Stimulated activated memory B cell treated with anti-CD40 and anti-IgM and Interleukin-4, amounts not matched to agents 10 μg/mL and 1 μg/mL and 100 μg/mL, for 72 hours (primary cell): Measurements from ENCODE around the gene GPATCH1.
"Not testable (repeated sequence)": the region's sequence is repeated elsewhere in the genome, so short reads cannot be mapped to it uniquely, and the experiment has no call there.

Experiments used
- ATAC-seq: fragments of 150-1000 bp; cut with Tn5 transposase; 2 replicates; pipeline ENCODE4 v1.10.0; 2021
- H3K27ac Mint-ChIP-seq: one replicate; pipeline ENCODE4 v1.8.0; 2022; ENCODE audit warnings: mild to moderate bottlenecking, mixed read lengths
- H3K27me3 Mint-ChIP-seq: one replicate; pipeline ENCODE4 v1.8.0; 2022; ENCODE audit warnings: mixed read lengths
- H3K36me3 Mint-ChIP-seq: one replicate; pipeline ENCODE4 v1.8.0; 2022; ENCODE audit warnings: mixed read lengths
- H3K4me1 Mint-ChIP-seq: one replicate; pipeline ENCODE4 v1.8.0; 2022; ENCODE audit warnings: mixed read lengths
- H3K4me3 Mint-ChIP-seq: one replicate; pipeline ENCODE4 v1.8.0; 2022; ENCODE audit warnings: mild to moderate bottlenecking, moderate library complexity, mixed read lengths
- H3K9me3 Mint-ChIP-seq: one replicate; pipeline ENCODE4 v1.8.0; 2022; ENCODE audit warnings: mixed read lengths

Gene GPATCH1, protein sequence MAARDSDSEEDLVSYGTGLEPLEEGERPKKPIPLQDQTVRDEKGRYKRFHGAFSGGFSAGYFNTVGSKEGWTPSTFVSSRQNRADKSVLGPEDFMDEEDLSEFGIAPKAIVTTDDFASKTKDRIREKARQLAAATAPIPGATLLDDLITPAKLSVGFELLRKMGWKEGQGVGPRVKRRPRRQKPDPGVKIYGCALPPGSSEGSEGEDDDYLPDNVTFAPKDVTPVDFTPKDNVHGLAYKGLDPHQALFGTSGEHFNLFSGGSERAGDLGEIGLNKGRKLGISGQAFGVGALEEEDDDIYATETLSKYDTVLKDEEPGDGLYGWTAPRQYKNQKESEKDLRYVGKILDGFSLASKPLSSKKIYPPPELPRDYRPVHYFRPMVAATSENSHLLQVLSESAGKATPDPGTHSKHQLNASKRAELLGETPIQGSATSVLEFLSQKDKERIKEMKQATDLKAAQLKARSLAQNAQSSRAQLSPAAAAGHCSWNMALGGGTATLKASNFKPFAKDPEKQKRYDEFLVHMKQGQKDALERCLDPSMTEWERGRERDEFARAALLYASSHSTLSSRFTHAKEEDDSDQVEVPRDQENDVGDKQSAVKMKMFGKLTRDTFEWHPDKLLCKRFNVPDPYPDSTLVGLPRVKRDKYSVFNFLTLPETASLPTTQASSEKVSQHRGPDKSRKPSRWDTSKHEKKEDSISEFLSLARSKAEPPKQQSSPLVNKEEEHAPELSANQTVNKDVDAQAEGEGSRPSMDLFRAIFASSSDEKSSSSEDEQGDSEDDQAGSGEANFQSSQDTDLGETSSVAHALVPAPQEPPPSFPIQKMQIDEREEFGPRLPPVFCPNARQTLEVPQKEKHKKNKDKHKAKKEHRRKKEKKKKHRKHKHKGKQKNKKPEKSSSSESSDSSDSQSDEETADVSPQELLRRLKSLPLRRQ

DNA sequence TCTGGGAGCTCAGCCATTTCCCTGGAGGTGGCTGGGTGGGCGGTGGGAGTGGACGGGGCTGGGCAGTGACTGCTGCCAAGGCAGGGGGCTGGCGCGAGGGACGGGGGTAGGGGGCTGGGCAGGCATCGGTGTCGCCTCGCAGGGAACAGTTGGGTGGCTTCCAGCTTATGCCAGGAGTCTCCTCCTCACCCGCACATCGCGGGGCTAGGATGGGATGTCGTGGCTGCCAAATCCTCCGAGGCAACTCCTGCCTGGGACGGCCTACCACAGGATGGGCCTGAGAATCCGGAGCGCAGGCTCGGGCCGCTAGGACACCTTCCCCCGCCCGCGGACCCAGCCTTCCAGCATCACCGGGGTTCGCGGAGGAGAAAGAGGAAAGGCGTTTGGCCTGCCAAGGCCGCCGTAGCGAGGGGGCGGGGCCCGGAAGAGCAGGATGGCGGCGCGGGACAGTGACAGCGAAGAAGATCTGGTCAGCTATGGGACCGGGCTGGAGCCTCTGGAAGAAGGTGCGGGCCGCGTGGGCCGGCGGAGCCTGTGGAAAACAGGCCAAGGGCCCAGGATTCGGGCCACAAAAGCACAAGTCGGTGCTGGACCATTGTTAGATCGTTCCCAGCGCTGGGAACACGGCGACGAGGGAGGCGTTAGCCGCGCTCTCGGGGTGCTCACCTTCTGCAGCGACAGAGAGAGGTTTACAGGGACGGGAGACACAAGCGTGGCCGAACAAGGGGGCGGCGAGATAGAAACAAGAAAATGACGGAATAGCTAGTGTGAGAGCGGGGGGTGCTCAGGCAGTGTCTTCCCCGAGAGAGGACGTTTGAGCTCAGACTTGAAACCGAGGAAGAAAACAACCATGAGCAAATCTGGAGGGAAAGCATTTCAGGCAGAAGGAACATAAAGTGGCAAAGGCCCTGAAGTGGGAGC lies at the start of gene GPATCH1:
Gene GPATCH1, plus strand, starts transcription at position 421 of the 921 bp plus-strand sequence. Its CDS starts 13 bp downstream, at position 434.
- Mint-ChIP-seq H3K9me3 (no peaks in the 10 kb centered on the region), H3K27me3 (no peaks in the 10 kb centered on the region), H3K4me1 (peaks cover 26% of the 10 kb centered on the region), H3K36me3 (no peaks in the 10 kb centered on the region), H3K27ac (peak within 1 kb of the TSS; percentile 88), H3K4me3 (peak within 1 kb of the TSS; percentile 93)
- ATAC-seq = peak; percentile 94

DNA sequence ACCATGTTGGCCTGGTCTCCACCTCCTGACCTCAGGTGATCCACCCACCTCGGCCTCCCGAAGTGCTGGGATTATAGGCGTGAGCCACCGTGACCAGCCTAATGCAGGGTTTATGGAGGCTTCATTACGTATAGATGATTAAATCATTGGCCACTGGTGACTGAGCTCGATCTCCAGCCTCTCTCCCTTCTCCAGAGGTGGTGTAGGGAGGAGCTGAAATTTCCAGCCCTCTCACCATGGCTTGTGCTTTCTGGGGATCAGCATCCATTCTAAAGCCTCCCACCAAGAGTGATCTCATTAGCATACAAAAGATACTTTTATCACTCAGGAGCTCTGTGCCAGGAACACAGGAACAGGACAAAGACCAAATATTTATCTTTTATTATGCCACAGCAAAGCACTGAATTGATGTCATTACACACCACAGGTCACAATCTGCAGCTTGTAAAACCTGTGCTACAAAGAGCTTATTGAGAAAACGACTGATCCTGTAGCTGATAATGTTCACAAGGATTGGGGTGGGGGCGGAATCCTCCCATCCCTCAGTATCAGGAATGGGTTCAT lies 48.7 kb upstream of the GPATCH1 start:
- H3K36me3 Mint-ChIP-seq = peaks cover 6% of the 10 kb centered on the region
- H3K27ac Mint-ChIP-seq = no peak overlapping the region
- no peaks in the 10 kb centered on the region for H3K27me3 Mint-ChIP-seq
- no peak for ATAC-seq
- peaks cover 5% of the 10 kb centered on the region for H3K9me3 Mint-ChIP-seq
- no peak overlapping the region for H3K4me3 Mint-ChIP-seq
- H3K4me1 Mint-ChIP-seq = peaks cover 2% of the 10 kb centered on the region

DNA sequence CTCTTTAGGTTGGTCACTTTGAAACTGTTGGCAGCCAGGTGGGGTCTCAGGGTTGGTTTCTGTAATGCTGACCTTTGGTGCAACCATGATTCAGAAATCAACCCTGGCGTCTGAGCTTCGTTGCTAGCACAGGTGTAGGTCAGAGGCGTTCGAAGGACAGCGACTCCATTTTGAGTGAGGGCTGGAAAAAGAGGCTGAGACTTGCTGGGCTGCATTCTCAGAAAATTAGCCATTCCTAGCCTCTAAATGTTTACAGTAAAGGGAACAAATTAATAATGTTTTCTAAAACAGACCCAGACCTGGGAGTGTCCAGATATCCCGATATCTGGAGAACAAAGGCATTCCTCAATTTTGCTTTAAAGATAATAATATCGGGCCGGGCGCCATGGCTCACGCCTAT lies 45.5 kb upstream of the GPATCH1 start:
- ATAC-seq = no peak
- peaks cover 10% of the 10 kb centered on the region for H3K36me3 Mint-ChIP-seq
- H3K27ac Mint-ChIP-seq = no peak overlapping the region
- no peaks in the 10 kb centered on the region for H3K27me3 Mint-ChIP-seq
- peaks cover 7% of the 10 kb centered on the region for H3K4me1 Mint-ChIP-seq
- no peak overlapping the region for H3K4me3 Mint-ChIP-seq
- H3K9me3 Mint-ChIP-seq = no peaks in the 10 kb centered on the region

DNA sequence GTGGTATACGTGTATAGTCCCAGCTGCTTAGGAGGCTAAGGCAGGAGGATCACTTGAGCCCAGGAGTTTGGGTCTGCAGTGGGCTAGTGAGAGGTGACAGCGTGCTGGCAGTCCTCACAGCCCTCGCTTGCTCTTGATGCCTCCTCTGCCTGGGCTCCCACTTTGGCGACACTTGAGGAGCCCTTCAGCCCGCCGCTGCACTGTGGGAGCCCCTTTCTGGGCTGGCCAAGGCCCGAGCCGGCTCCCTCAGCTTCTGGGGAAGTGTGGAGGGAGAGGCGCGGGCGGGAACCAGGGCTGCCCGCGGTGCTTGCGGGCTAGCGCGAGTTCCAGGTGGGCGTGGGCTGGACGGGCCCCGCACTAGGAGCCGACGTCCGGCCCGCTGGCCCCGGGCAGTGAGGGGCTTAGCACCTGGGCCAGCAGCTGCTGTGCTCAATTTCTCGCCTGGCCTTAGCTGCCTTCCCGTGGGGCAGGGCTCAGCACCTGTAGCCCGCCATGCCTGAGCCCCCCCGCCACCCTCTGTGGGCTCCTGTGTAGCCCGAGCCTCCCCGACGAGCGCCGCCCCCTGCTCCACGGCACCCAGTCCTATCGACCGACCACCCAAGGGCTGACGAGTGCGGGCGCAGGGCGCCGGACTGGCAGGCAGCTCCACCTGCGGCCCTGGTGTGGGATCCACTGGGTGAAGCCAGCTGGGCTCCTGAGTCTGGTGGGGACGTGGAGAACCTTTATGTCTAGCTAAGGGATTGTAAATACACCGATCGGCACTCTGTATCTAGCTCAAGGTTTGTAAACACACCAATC lies 44.4 kb upstream of the GPATCH1 start:
- H3K4me1 Mint-ChIP-seq, H3K27ac Mint-ChIP-seq, H3K9me3 Mint-ChIP-seq, H3K27me3 Mint-ChIP-seq, ATAC-seq, H3K4me3 Mint-ChIP-seq, H3K36me3 Mint-ChIP-seq: not testable (repeated sequence)

DNA sequence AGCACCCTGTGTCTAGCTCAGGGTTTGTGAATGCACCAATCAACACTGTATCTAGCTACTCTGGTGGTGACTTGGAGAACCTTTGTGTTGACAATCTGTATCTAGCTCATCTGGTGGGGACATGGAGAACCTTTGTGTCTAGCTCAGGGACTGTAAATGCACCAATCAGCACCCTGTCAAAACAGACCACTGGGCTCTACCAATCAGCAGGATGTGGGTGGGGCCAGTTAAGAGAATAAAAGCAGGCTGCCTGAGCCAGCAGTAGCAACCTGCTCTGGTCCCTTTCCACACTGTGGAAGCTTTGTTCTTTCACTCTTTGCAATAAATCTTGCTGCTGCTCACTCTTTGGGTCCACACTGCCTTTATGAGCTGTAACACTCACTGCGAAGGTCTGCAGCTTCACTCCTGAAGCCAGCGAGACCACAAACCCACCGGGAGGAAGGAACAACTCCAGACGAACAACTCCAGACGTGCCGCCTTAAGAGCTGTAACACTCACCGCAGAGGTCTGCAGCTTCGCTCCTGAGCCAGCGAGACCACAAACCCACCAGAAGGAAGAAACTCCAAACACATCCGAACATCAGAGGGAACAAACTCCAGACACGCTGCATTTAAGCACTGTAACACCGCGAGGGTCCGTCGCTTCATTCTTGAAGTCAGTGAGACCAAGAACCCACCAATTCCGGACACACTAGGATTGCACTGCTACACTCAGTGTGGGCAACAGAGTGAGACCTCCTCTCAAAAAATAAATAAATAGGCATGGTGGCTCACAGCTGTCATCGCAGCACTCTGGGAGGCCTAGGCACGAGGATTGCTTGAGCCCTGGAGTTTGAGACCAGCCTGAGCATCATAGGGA lies 43.6 kb upstream of the GPATCH1 start:
- H3K36me3 Mint-ChIP-seq, H3K27me3 Mint-ChIP-seq, H3K9me3 Mint-ChIP-seq, ATAC-seq, H3K4me1 Mint-ChIP-seq: not testable (repeated sequence)
- Mint-ChIP-seq H3K27ac (peak overlapping the region; percentile 32), H3K4me3 (peak overlapping the region; percentile 52)

DNA sequence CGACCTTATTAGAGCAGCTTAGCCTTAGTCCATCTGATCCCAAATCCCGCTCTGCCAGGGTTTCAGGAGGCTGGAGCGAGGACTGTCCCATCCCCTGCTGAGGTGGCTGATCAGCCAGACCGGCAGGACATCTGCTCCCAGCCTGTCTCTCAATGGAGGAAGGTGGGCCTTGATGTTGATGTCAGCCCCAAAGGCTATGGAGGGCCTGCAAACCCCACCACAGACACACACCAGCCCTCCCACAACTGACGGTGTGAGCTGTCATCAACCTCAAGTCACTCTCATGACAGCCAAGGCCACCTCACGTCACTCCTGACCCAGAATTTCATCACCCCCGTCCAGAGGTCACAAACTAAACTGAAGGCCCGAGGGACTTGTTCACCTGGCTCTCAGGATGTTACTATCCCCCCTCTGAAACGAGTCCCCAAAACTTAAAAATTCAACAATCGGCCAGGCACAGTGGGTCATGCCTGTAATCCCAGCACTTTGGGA lies 41.8 kb upstream of the GPATCH1 start:
- Mint-ChIP-seq H3K36me3 (peaks cover 6% of the 10 kb centered on the region), H3K4me3 (no peak overlapping the region), H3K4me1 (peaks cover 7% of the 10 kb centered on the region), H3K27me3 (no peaks in the 10 kb centered on the region), H3K27ac (no peak overlapping the region), H3K9me3 (no peaks in the 10 kb centered on the region)
- ATAC-seq = no peak

DNA sequence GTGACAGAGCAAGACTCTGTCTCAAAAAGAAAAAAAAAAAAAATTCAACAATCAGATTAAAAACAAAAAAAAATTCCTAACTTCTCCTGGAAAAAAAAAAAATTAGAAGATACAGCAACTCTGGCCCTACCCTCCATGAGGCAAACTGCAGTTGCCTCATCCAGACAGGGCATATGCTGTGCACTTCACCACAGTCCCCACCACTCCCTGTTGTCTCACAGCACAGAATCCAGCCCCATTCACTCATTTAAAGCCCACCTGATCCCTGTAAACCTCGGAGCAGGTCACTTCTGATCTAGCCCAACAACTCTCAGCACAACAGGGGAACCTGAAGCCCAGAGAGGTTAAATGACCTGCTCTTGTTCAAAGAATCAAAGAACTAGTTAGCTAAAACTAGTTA lies 41.2 kb upstream of the GPATCH1 start:
- Mint-ChIP-seq H3K9me3 (no peaks in the 10 kb centered on the region), H3K4me3 (no peak overlapping the region), H3K27me3 (no peaks in the 10 kb centered on the region), H3K27ac (no peak overlapping the region), H3K4me1 (peaks cover 7% of the 10 kb centered on the region), H3K36me3 (peaks cover 6% of the 10 kb centered on the region)
- ATAC-seq = no peak

DNA sequence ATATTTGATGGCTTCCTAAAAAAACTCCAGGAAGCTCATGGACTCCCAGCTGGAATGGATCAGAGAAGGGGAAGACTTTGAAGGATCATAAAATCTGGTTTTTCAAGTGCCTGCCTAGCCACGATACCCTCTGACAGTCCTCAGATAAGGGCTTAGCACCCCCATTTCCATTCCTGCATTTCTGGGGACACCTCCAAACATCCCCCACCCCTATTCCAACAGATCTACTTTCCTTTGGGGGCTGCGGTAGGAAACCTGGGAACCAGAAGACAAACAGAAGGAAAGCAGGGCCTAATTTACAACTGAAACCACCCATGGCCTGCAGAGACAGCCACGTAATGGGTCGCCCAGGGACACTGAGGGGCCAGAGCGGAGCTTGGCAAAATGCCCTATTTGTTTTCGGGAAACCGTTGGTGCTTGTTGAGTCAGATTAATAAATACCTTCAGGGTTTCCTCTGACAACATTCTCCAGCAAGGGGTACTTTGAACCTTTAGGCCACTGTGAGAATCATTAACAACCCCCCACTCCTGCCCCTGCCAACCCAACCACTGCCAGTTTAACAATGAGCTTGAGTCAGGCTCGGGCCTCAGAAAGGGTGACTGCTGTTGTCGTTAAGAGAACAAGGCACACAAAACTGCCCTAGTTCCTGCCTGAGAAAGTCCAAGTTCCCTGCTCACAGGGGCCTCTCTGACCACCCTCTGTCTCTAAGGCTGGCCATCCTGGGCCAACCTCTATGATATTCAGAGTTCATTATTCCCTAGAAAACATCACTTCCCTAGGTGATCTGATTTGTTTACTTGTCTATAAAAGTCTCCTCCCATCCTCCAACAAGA lies 39.8 kb upstream of the GPATCH1 start:
- no peak overlapping the region for H3K27ac Mint-ChIP-seq
- no peaks in the 10 kb centered on the region for H3K27me3 Mint-ChIP-seq
- peaks cover 6% of the 10 kb centered on the region for H3K36me3 Mint-ChIP-seq
- ATAC-seq = no peak
- no peaks in the 10 kb centered on the region for H3K9me3 Mint-ChIP-seq
- H3K4me1 Mint-ChIP-seq = peaks cover 7% of the 10 kb centered on the region
- H3K4me3 Mint-ChIP-seq = no peak overlapping the region

DNA sequence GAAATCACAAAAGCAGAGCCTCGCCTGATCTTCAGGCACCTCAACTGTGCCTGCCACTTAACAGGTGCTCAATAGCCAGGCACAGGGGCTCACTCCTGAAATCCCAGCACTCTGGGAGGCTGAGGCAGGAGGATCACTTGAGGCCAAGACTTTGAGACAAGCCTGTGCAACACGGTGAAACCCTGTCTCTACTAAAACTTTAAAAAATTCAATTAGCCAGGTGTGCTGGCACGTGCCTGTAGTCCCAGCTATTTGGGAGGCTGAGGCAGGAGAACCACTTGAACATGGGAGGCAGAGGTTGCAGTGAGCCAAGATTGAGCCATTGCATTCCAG lies 39.2 kb upstream of the GPATCH1 start:
- H3K4me1 Mint-ChIP-seq, H3K27ac Mint-ChIP-seq: not testable (repeated sequence)

DNA sequence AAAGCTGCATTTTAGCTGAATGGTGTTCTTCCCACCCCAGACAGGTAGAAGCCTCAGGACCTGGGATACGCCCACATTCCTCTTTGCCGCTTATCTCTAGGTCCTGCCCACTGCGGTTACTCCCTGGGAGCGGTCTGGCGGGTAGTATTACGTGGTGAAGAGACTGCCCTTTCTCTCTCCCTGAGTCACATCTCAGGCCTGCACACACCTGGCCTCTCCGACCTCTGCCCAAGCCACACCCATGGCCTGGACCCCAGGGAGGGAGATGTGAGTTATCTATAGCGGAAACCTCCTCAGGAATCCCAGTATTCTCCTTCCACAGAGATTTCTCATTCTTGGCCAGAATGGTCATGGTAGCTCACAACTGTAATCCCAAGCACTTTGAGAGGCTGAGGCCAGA lies 33.6 kb upstream of the GPATCH1 start:
- ATAC-seq = no peak
- Mint-ChIP-seq H3K4me1 (no peaks in the 10 kb centered on the region), H3K27ac (no peak overlapping the region), H3K4me3 (no peak overlapping the region), H3K9me3 (no peaks in the 10 kb centered on the region), H3K36me3 (peaks cover 11% of the 10 kb centered on the region), H3K27me3 (no peaks in the 10 kb centered on the region)

More for the DNA sequence above, 39.2 kb upstream of the GPATCH1 start:
- H3K4me3 Mint-ChIP-seq, ATAC-seq, H3K27me3 Mint-ChIP-seq, H3K9me3 Mint-ChIP-seq, H3K36me3 Mint-ChIP-seq: not testable (repeated sequence)

DNA sequence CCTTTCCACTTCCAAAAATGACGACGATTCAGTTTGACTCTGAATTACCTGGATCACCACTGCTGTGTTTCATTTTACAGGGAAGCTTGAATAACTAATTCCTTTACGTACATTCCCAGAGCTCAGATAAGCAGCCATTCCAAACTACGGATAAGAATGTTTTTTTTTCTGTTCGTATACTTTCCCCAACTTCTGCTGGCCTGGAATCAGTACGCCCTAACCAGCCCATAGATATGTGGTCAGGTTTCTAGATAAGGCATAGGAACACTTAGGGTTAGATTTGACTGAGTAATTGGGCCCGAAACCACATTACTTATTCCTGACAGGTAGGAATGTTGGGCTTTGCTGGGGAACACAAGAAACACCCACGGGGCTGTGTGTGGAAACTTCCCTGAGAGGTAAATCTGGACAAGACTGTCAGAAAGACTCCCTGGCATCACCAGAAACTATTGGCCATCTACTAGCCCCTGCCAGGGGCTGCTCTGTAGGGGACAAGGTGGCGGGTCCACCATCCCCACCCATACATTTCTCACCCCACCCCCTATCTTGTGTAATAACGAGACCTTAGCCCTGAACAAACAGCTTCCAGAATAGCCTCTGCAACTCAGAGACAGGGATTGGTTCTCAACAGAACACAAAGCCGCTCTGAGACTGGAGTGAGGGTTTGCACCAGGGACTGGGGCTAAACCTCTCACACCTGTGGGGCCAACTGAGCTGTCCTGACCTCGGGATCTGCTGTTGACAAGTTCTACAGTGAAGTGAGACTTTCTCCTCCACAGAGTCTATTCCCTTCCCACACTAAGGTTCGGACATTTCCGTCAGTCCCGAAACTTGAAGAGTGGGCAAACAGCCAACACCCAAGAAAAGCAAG lies 31.9 kb upstream of the GPATCH1 start:
- ATAC-seq = no peak
- Mint-ChIP-seq H3K9me3 (no peaks in the 10 kb centered on the region), H3K36me3 (peaks cover 11% of the 10 kb centered on the region), H3K4me3 (no peak overlapping the region), H3K4me1 (no peaks in the 10 kb centered on the region), H3K27ac (no peak overlapping the region), H3K27me3 (no peaks in the 10 kb centered on the region)

DNA sequence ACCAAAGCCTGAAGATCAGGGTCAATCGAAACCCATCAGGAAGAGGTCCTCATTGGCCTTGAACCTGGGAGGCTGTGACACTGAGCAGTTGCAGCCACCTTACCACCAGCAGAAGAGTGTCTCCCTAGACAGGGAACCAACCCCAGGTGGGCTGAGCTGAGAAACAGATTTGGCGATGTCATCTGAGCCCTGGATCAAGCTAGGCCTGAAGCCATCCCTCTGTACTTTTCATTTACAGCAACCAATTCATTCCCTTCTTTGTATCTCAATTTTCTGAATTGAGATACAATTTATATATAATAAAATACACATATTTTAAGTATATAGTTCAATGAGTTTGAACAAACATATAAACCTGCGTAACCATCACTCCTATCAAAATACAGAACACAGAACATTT lies 30.9 kb upstream of the GPATCH1 start:
- no peak for ATAC-seq

More for the DNA sequence above, 30.9 kb upstream of the GPATCH1 start:
- no peak overlapping the region for H3K4me3 Mint-ChIP-seq
- peaks cover 11% of the 10 kb centered on the region for H3K36me3 Mint-ChIP-seq
- H3K27me3 Mint-ChIP-seq = no peaks in the 10 kb centered on the region
- H3K4me1 Mint-ChIP-seq = no peaks in the 10 kb centered on the region
- no peaks in the 10 kb centered on the region for H3K9me3 Mint-ChIP-seq
- H3K27ac Mint-ChIP-seq = no peak overlapping the region
